ENCODE results near the gene MEI4. TPM values are rescaled to one million over a fixed set of nuclear protein-coding genes. Genes with fewer than 3 reads are reported as not detected.
"Not testable (repeated sequence)": the region's sequence is repeated elsewhere in the genome, so short reads cannot be mapped to it uniquely, and the experiment has no call there.

Gene MEI4
- total RNA-seq, 1 experiment from 2014 or later, result not detected

DNA sequence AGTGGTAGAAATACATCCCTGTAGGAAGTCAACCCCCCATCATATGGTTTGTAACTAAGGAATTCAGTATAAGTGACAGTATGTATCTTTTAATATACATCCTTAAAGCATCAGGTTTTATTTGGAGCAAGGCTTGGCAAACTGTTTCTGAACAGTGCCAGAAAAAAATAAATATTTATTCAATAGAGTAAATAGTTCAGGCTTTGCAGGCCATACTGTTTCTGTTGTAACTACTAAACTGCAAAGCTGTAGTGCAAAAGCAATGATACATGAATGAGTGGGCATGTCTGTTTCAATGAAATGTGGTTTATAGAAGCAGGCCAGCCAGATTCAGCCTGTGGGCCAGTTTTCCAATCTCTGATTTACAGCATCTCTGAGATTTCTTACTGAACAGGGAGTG lies 977 bp downstream of the MEI4 start:
- Histone ChIP-seq H4K20me1 (ENCODE audit: insufficient read depth) (no peaks in the 10 kb centered on the region), H3K4me1 (ENCODE audit: control insufficient read depth in 1 of 2, insufficient read depth in 2 of 2, low read length in 2 of 2) (no peaks in the 10 kb centered on the region), H3K79me2 (ENCODE audit: insufficient read depth, low read length) (no peaks in the 10 kb centered on the region), H3K9ac (ENCODE audit: low read length) (no peak overlapping the region), H3K27ac (ENCODE audit: low read depth, low read length) (no peak overlapping the region), H2AFZ (ENCODE audit: low read depth, low read length, poor library complexity, severe bottlenecking) (no peak overlapping the region), H3K4me2 (ENCODE audit: low read length) (no peak overlapping the region), H3K9me2 (ENCODE audit: insufficient read depth) (no peaks in the 10 kb centered on the region), H3K36me3 (ENCODE audit: control insufficient read depth in 1 of 2, insufficient read depth in 2 of 2, low read length in 2 of 2) (no peaks in the 10 kb centered on the region), H3K27me3 (ENCODE audit: insufficient read depth, low read length) (no peaks in the 10 kb centered on the region), H3K4me3 (replicated peaks in 1 of 2; ENCODE audit: low read depth in 1 of 2, low read length in 2 of 2) (no peak overlapping the region), H3K9me3 (ENCODE audit: control insufficient read depth in 1 of 2, insufficient read depth in 1 of 2, low read depth in 1 of 2, low read length in 2 of 2) (no peaks in the 10 kb centered on the region)
- ATAC-seq, result no peak
- no peak for DNase-seq (ENCODE audit: low read depth, low spot score)
- intact Hi-C loops (cut with micrococcal nuclease), result no loop called here
- RAD21 ChIA-PET (ENCODE audit: low non-redundant PET in 1 of 2, low total read pairs in 2 of 2, uncharacterized antibody in 2 of 2, unreplicated experiment in 2 of 2), result no interaction called here
- CTCF ChIA-PET, result no interaction called here
- POLR2A ChIA-PET, result no interaction called here
- TF ChIP-seq YY1 (IDR thresholded peaks at IDR 0.05; ENCODE audit: extremely low read depth, insufficient replicate concordance, low read depth, low read length) (no peak), ELF1 (IDR thresholded peaks at IDR 0.05; ENCODE audit: borderline replicate concordance, low read depth) (no peak), EZH2 (IDR thresholded peaks at IDR 0.05) (no peak), ZNF274 (IDR thresholded peaks at IDR 0.05; ENCODE audit: low read depth, low read length) (no peak), JUND (IDR thresholded peaks at IDR 0.05) (no peak), RAD21 (IDR thresholded peaks at IDR 0.05; ENCODE audit: low read depth) (no peak), POLR2A (IDR thresholded peaks at IDR 0.05; ENCODE audit: borderline replicate concordance, extremely low read depth, insufficient read depth, insufficient read length) (no peak)
- BruUV-seq (replicated peaks), result no TSS peak

DNA sequence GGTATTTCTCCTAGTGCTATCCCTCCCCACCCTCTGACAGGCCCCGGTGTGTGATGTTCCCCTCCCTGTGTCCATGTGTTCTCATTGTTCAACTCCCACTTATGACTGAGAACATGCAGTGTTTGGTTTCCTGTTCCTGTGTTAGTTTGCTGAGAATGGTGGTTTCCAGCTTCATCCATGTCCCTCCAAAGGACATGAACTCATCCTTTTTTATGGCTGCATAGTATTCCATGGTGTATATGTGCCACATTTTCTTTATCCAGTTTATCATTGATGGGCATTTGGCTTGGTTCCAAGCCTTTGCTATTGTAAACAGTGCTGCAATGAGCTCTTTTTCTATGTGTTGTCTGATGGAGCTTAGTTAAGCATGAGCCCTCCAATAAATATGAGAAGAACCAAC lies 2.2 kb downstream of the MEI4 start:
- H3K9me2 ChIP-seq (ENCODE audit: insufficient read depth); H3K4me3 ChIP-seq (replicated peaks in 1 of 2; ENCODE audit: low read depth in 1 of 2, low read length in 2 of 2); H3K36me3 ChIP-seq (ENCODE audit: control insufficient read depth in 1 of 2, insufficient read depth in 2 of 2, low read length in 2 of 2); H2AFZ ChIP-seq (ENCODE audit: low read depth, low read length, poor library complexity, severe bottlenecking); H3K27me3 ChIP-seq (ENCODE audit: insufficient read depth, low read length); H3K4me1 ChIP-seq (ENCODE audit: control insufficient read depth in 1 of 2, insufficient read depth in 2 of 2, low read length in 2 of 2); H3K27ac ChIP-seq (ENCODE audit: low read depth, low read length); H3K4me2 ChIP-seq (ENCODE audit: low read length); H3K9ac ChIP-seq (ENCODE audit: low read length); H4K20me1 ChIP-seq (ENCODE audit: insufficient read depth); ATAC-seq; DNase-seq (ENCODE audit: low read depth, low spot score); POLR2A ChIA-PET; RAD21 ChIA-PET (ENCODE audit: low non-redundant PET in 1 of 2, low total read pairs in 2 of 2, uncharacterized antibody in 2 of 2, unreplicated experiment in 2 of 2); CTCF ChIA-PET; BruUV-seq (replicated peaks); intact Hi-C loops (cut with micrococcal nuclease); H3K9me3 ChIP-seq (ENCODE audit: control insufficient read depth in 1 of 2, insufficient read depth in 1 of 2, low read depth in 1 of 2, low read length in 2 of 2); H3K79me2 ChIP-seq (ENCODE audit: insufficient read depth, low read length): not testable (repeated sequence)

Measured in HCT116 (cell line).